HCT116 (cell line): ENCODE measurements around the gene KLK15. TPM values are rescaled to one million over a fixed set of nuclear protein-coding genes. Genes with fewer than 3 reads are reported as not detected.

Experiments
- ATAC-seq: fragments of 200-7000 bp; cut with Tn5 transposase; 2 replicates; pipeline ENCODE4 v1.9.1; 2020; ENCODE audit warnings: mild to moderate bottlenecking, moderate library complexity
- BruUV-seq: library from RNA; stranded (reverse); fragments of 400-500 nt; replicated peaks from 2 replicates; lab custom pipeline; 2021; lab: Mats Ljungman, UMichigan
- CTCF ChIA-PET: fragments of 300-600 bp; sonication (Branson Sonifier 250); formaldehyde crosslinking; loops from one replicate; lab custom pipeline; 2021; ENCODE audit warnings: antibody characterized with exemption; lab: Charles Lee
- POLR2A ChIA-PET: fragments of 300-600, 350-600 bp; sonication (Branson Sonifier 250); formaldehyde crosslinking; loops from one replicate; lab custom pipeline; 2021; ENCODE audit warnings: antibody characterized with exemption; lab: Charles Lee
- RAD21 ChIA-PET, 2 experiments: fragments of 300-600 bp; sonication (Branson Sonifier 250); formaldehyde crosslinking; loops; one replicate each; lab custom pipeline; 2023; ENCODE audit warnings: low total read pairs in 2 of 2; ENCODE audit not compliant: uncharacterized antibody in 2 of 2, unreplicated experiment in 2 of 2, low non-redundant PET in 1 of 2; lab: Charles Lee
- DNase-seq: peaks from one replicate; pipeline ENCODE4 v3.0.0-alpha.2; 2010; ENCODE audit warnings: low read depth, low spot score
- H2AFZ ChIP-seq: fragments of 200-600 bp; shearing (Covaris generic), sonication (generic); 2 replicates; pipeline ENCODE4 v1.6.1; 2017; ENCODE audit warnings: low read depth, mixed run types, mixed read lengths, antibody characterized with exemption, low read length; ENCODE audit not compliant: poor library complexity, severe bottlenecking
- H3K27ac ChIP-seq: 2 replicates; pipeline ENCODE4 v1.5.1; 2012; ENCODE audit warnings: low read depth, low read length
- H3K27me3 ChIP-seq: fragments of 200-600 bp; sonication (generic); 2 replicates; pipeline ENCODE4 v1.6.1; 2016; ENCODE audit warnings: mixed run types, low read length, mixed read lengths; ENCODE audit not compliant: insufficient read depth
- H3K36me3 ChIP-seq, 2 experiments: fragments of 200-500 bp in 1 of 2; fragments of 200-600 bp in 1 of 2; sonication (Bioruptor generic) in 1 of 2; sonication (generic) in 1 of 2; 2 replicates each; pipeline versions ENCODE4 v1.5.1 to v1.6.1; 2014 to 2016; ENCODE audit warnings: low read length in 2 of 2, inconsistent platforms in 1 of 2, mixed read lengths in 1 of 2, mixed run types in 1 of 2; ENCODE audit not compliant: insufficient read depth in 2 of 2, control insufficient read depth in 1 of 2
- H3K4me1 ChIP-seq, 2 experiments: fragments of 200-600 bp in 1 of 2; sonication (generic) in 1 of 2; 2 replicates each; pipeline versions ENCODE4 v1.5.1 to v1.6.1; 2012 to 2017; ENCODE audit warnings: low read length in 2 of 2, inconsistent platforms in 1 of 2, mild to moderate bottlenecking in 1 of 2, mixed read lengths in 1 of 2, mixed run types in 1 of 2, moderate library complexity in 1 of 2; ENCODE audit not compliant: insufficient read depth in 2 of 2, control insufficient read depth in 1 of 2
- H3K4me2 ChIP-seq: fragments of 200-600 bp; sonication (generic); 2 replicates; pipeline ENCODE4 v1.6.1; 2017; ENCODE audit warnings: mixed run types, low read length, mixed read lengths
- H3K4me3 ChIP-seq, 2 experiments: fragments of 200-600 bp in 1 of 2; sonication (generic) in 1 of 2; replicated peaks in 1 of 2; 2 replicates each; pipeline ENCODE4 v1.5.1; 2011 to 2016; ENCODE audit warnings: low read length in 2 of 2, control low read depth in 1 of 2, low read depth in 1 of 2, mild to moderate bottlenecking in 1 of 2, mixed read lengths in 1 of 2, mixed run types in 1 of 2
- H3K79me2 ChIP-seq: fragments of 200-600 bp; sonication (generic); 2 replicates; pipeline ENCODE4 v1.6.1; 2017; ENCODE audit warnings: mild to moderate bottlenecking, mixed run types, low read length, moderate library complexity, mixed read lengths; ENCODE audit not compliant: insufficient read depth
- H3K9ac ChIP-seq: fragments of 200-600 bp; sonication (generic); 2 replicates; pipeline ENCODE4 v1.6.1; 2016; ENCODE audit warnings: low read length, mixed read lengths
- H3K9me2 ChIP-seq: fragments of 200-600 bp; sonication (generic), shearing (Covaris generic); 2 replicates; pipeline ENCODE4 v1.6.1; 2017; ENCODE audit warnings: mixed run types, mild to moderate bottlenecking, moderate library complexity; ENCODE audit not compliant: insufficient read depth
- H3K9me3 ChIP-seq, 2 experiments: fragments of 200-500 bp in 1 of 2; fragments of 200-600 bp in 1 of 2; sonication (Bioruptor generic) in 1 of 2; sonication (generic) in 1 of 2; 2 replicates each; pipeline ENCODE4 v1.6.1; 2014 to 2017; ENCODE audit warnings: low read length in 2 of 2, mixed read lengths in 2 of 2, inconsistent platforms in 1 of 2, low read depth in 1 of 2, mild to moderate bottlenecking in 1 of 2, mixed run types in 1 of 2, moderate library complexity in 1 of 2; ENCODE audit not compliant: control insufficient read depth in 1 of 2, insufficient read depth in 1 of 2
- H4K20me1 ChIP-seq: fragments of 200-600 bp; sonication (generic), shearing (Covaris generic); 2 replicates; pipeline ENCODE4 v1.6.1; 2017; ENCODE audit warnings: mixed run types, mild to moderate bottlenecking, moderate library complexity; ENCODE audit not compliant: insufficient read depth
- CTCF ChIP-seq, 3 experiments: fragments of 200-600 bp in 1 of 3; sonication (generic) in 1 of 3; IDR thresholded peaks in 2 of 3; conservative IDR thresholded peaks in 1 of 3; 2 replicates each; pipeline ENCODE4 v1.5.1; 2012 to 2017; ENCODE audit warnings: low read depth in 2 of 3, low read length in 2 of 3, antibody characterized with exemption in 1 of 3, borderline replicate concordance in 1 of 3, control low read depth in 1 of 3, mild to moderate bottlenecking in 1 of 3, mixed read lengths in 1 of 3, mixed run types in 1 of 3, moderate library complexity in 1 of 3; ENCODE audit not compliant: insufficient read depth in 1 of 3
- EZH2 ChIP-seq: fragments of 200-600 bp; sonication (generic); IDR thresholded peaks from 2 replicates; pipeline ENCODE4 v1.6.1; 2017; ENCODE audit warnings: antibody characterized with exemption, mixed run types
- JUND ChIP-seq: IDR thresholded peaks from 2 replicates; pipeline ENCODE4 v1.6.1; 2012
- POLR2AphosphoS5 ChIP-seq: IDR thresholded peaks from 2 replicates; pipeline ENCODE4 v1.6.1; 2011; ENCODE audit warnings: mild to moderate bottlenecking, low read depth, low read length, moderate library complexity
- RAD21 ChIP-seq: IDR thresholded peaks from 2 replicates; pipeline ENCODE4 v1.6.1; 2012; ENCODE audit warnings: low read depth, mild to moderate bottlenecking
- REST ChIP-seq: IDR thresholded peaks from 2 replicates; pipeline ENCODE4 v1.6.1; 2012; ENCODE audit warnings: low read depth
- SRF ChIP-seq: IDR thresholded peaks from 2 replicates; pipeline ENCODE4 v1.6.1; 2012; ENCODE audit warnings: low read depth
- TCF7L2 ChIP-seq: IDR thresholded peaks from 2 replicates; pipeline ENCODE4 v1.7.0; 2011; ENCODE audit warnings: borderline replicate concordance, inconsistent platforms; ENCODE audit not compliant: insufficient read depth, insufficient read length; ENCODE audit errors: extremely low read depth
- ZFX ChIP-seq: fragments of 450-650 bp; IDR thresholded peaks from 2 replicates; pipeline ENCODE4 v1.6.1; 2017
- ZNF274 ChIP-seq: fragments of 200-500 bp; sonication (Bioruptor generic); IDR thresholded peaks from 2 replicates; pipeline ENCODE4 v1.6.1; 2014; ENCODE audit warnings: mild to moderate bottlenecking, low read depth, low read length, inconsistent platforms
- intact Hi-C: fragments of 100-400 bp; cut with micrococcal nuclease; formaldehyde crosslinking; loops from 2 replicates; pipeline ENCODE4 v1.10.0; 2022
- total RNA-seq: library from RNA; stranded (reverse); gene quantifications from one replicate; pipeline ENCODE4 v1.2.1, GENCODE V29; 2021; ENCODE audit not compliant: unreplicated experiment

Gene KLK15
- total RNA-seq, 1 experiment from 2014 or later, result not detected

GRCh38 chr19:50851620-50852019 is 18.2 kb upstream of the KLK15 start:
- Histone ChIP-seq H4K20me1 (no peaks in the 10 kb centered on the region), H3K4me2 (no peak overlapping the region)
- CTCF ChIA-PET, result no interaction called here
- TF ChIP-seq JUND (no peak), POLR2AphosphoS5 (no peak), REST (no peak), ZFX (no peak), CTCF (IDR thresholded peaks at IDR 0.05 in 2 of 3, conservative IDR thresholded peaks at IDR 0.05 in 1 of 3; ENCODE audit: borderline replicate concordance in 1 of 3, insufficient read depth in 1 of 3, low read depth in 2 of 3, low read length in 2 of 3) (no peak), RAD21 (no peak), EZH2 (no peak), SRF (no peak), ZNF274 (no peak), TCF7L2 (no peak)
- TF ChIP-seq, all 23 proteins: peak for 0
- no peaks in the 10 kb centered on the region for H3K36me3 ChIP-seq
- ChIA-PET RAD21 (no interaction called here), POLR2A (no interaction called here)
- DNase-seq, result no peak
- no peak for ATAC-seq
- H3K4me1 ChIP-seq, result no peaks in the 10 kb centered on the region
- no peak overlapping the region for H3K9ac ChIP-seq
- H2AFZ ChIP-seq, result no peak overlapping the region
- H3K9me3 ChIP-seq, result no peaks in the 10 kb centered on the region
- intact Hi-C loops, result no loop called here
- no peak overlapping the region for H3K27ac ChIP-seq
- no peaks in the 10 kb centered on the region for H3K9me2 ChIP-seq
- no peak overlapping the region for H3K4me3 ChIP-seq
- no TSS peak for BruUV-seq
- peaks cover 17% of the 10 kb centered on the region; the same call in 1 of the 2 replicates for H3K27me3 ChIP-seq
- H3K79me2 ChIP-seq, result no peaks in the 10 kb centered on the region
